H1 (cell line): ENCODE results near the gene GPC6.

Source experiments
- CTCF ChIP-seq, 3 experiments: IDR thresholded peaks; 1 replicate in 2 of 3; 2 replicates in 1 of 3; pipeline versions ENCODE4 v1.5.1 to v1.6.1; 2011; ENCODE audit warnings: low read length in 3 of 3, mild to moderate bottlenecking in 3 of 3, inconsistent platforms in 2 of 3, low read depth in 1 of 3, moderate library complexity in 1 of 3; ENCODE audit not compliant: insufficient read depth in 1 of 3; ENCODE audit errors: control extremely low read depth in 1 of 3
- POLR2AphosphoS5 ChIP-seq: IDR thresholded peaks from 2 replicates; pipeline ENCODE4 v1.6.1; 2011; ENCODE audit warnings: low read depth, low read length
- TBP ChIP-seq: IDR thresholded peaks from 2 replicates; pipeline ENCODE4 v1.6.1; 2011; ENCODE audit warnings: low read depth, low read length, improper control_type of control experiment

GRCh38 chr13:93412676-93413075, 186.1 kb downstream of the GPC6 start:
- TF ChIP-seq TBP = no peak
- no peak for TF ChIP-seq POLR2AphosphoS5
- no peak for TF ChIP-seq CTCF (IDR thresholded peaks at IDR 0.05; ENCODE audit: control extremely low read depth in 1 of 3, insufficient read depth in 1 of 3, low read depth in 1 of 3, low read length in 3 of 3)
